Mammary epithelial cell (primary cell): Measurements from ENCODE around the gene AOAH.

ENCODE experiments used
- CTCF ChIP-seq, 2 donors: IDR thresholded peaks in 1 of 2; conservative IDR thresholded peaks in 1 of 2; 2 replicates each; pipeline ENCODE4 v1.5.1; 2011 to 2012; ENCODE audit warnings: inconsistent platforms in 2 of 2, low read length in 2 of 2, mild to moderate bottlenecking in 2 of 2, control low read depth in 1 of 2, low read depth in 1 of 2; ENCODE audit not compliant: insufficient read depth in 1 of 2; ENCODE audit errors: extremely low read depth in 1 of 2
- EZH2 ChIP-seq: IDR thresholded peaks from 2 replicates; pipeline ENCODE4 v1.6.1; 2012; ENCODE audit warnings: low read length, inconsistent platforms, borderline replicate concordance

GRCh38 chr7:36604806-36605205, 119.5 kb downstream of the AOAH start:
- no peak for TF ChIP-seq CTCF (conservative IDR thresholded peaks at IDR 0.05 in 1 of 2, IDR thresholded peaks at IDR 0.05 in 1 of 2; ENCODE audit: extremely low read depth in 1 of 2, insufficient read depth in 1 of 2, low read depth in 1 of 2, low read length in 2 of 2)
- TF ChIP-seq EZH2 = no peak
